AG09309 (cell line): Measurements from ENCODE around the gene GRIK2.
A peak's percentile ranks its signal among the peaks of the same experiment; 100 is the strongest.

Source experiments
- DNase-seq: peaks from one replicate; pipeline ENCODE4 v3.0.0-alpha.2; 2010; ENCODE audit warnings: low read depth
- H3K4me3 ChIP-seq: 2 replicates; pipeline ENCODE4 v1.5.1; 2011; ENCODE audit warnings: mild to moderate bottlenecking, low read depth, low read length, moderate library complexity; ENCODE audit not compliant: control insufficient read depth
- CTCF ChIP-seq: IDR thresholded peaks from 2 replicates; pipeline ENCODE4 v1.5.1; 2011; ENCODE audit warnings: mild to moderate bottlenecking, low read depth, low read length, inconsistent platforms; ENCODE audit not compliant: insufficient read depth, control insufficient read depth; ENCODE audit errors: missing control alignments

GRIK2 gene

GRCh38 chr6:101722471-101722870, 329.0 kb downstream of the GRIK2 start:
- no peak for TF ChIP-seq CTCF
- no peak overlapping the region for H3K4me3 ChIP-seq
- no peak for DNase-seq

- DNase-seq: peak; percentile 79
- no peak overlapping the region for H3K4me3 ChIP-seq
- TF ChIP-seq CTCF: no peak
Measured at GRCh38 chr6:101722991-101723579, 329.6 kb downstream of the GRIK2 start.

GRCh38 chr6:101728388-101728787, 334.9 kb downstream of the GRIK2 start:
- DNase-seq: no peak

GRCh38 chr6:101728956-101729355, 335.4 kb downstream of the GRIK2 start:
- no peak for DNase-seq
- no peak for TF ChIP-seq CTCF
- no peak overlapping the region for H3K4me3 ChIP-seq

More at GRCh38 chr6:101728388-101728787, 334.9 kb downstream of the GRIK2 start:
- TF ChIP-seq CTCF: no peak
- H3K4me3 ChIP-seq: no peak overlapping the region

- no peak for TF ChIP-seq CTCF
- no peak overlapping the region for H3K4me3 ChIP-seq
- no peak for DNase-seq
Measured at GRCh38 chr6:101730954-101731353, 337.4 kb downstream of the GRIK2 start.

- DNase-seq: no peak
- no peak overlapping the region for H3K4me3 ChIP-seq
- TF ChIP-seq CTCF: no peak
Measured at GRCh38 chr6:101733899-101734298, 340.4 kb downstream of the GRIK2 start.

GRCh38 chr6:101738481-101738880, 345.0 kb downstream of the GRIK2 start:
- H3K4me3 ChIP-seq: no peak overlapping the region
- TF ChIP-seq CTCF: no peak
- no peak for DNase-seq
